Measurements from ENCODE around the gene CFAP157.

DNA sequence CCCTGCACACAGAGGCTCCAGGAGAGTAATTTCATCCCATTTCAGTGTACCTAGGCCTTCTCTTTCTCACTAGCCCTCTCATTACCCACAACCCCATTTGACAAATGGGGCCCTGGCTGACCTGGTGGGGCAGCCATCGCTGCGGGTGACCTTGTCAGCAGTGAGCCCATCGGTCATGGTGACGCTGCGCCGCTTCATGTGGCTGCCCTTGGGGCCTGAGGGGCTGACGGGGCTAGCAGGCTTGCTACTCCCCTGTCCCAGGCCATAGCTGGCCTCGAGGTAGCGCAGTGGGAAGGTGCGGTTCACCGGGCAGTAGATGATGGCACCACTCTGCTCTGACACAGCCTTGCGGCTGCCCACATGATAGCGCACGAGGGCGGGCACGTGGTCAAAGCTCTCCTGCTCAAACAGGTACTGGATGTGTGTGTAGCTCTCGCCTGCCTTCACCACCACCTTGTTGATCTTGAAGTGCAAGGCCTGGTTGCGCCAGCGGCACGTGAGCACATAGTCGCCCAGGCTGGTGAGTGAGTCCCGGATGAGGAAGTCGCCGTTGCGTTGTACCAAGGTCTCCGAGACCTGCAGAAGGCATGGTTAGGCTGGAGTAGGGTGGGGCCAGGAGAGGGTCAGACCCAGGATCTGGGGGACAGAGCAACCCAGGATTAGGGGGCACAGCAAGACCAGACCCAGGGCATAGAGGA is 42.5 kb downstream of the CFAP157 start:
- TF ChIP-seq GATA2 (CRISPR knock-in tag; IDR thresholded peaks at IDR 0.05), result no peak
- TF ChIP-seq, protein P1, sequence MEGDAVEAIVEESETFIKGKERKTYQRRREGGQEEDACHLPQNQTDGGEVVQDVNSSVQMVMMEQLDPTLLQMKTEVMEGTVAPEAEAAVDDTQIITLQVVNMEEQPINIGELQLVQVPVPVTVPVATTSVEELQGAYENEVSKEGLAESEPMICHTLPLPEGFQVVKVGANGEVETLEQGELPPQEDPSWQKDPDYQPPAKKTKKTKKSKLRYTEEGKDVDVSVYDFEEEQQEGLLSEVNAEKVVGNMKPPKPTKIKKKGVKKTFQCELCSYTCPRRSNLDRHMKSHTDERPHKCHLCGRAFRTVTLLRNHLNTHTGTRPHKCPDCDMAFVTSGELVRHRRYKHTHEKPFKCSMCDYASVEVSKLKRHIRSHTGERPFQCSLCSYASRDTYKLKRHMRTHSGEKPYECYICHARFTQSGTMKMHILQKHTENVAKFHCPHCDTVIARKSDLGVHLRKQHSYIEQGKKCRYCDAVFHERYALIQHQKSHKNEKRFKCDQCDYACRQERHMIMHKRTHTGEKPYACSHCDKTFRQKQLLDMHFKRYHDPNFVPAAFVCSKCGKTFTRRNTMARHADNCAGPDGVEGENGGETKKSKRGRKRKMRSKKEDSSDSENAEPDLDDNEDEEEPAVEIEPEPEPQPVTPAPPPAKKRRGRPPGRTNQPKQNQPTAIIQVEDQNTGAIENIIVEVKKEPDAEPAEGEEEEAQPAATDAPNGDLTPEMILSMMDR (IDR thresholded peaks at IDR 0.05), result no peak
- no peak for TF ChIP-seq POLR2AphosphoS5 (IDR thresholded peaks at IDR 0.05; ENCODE audit: low read depth, low read length)
